Measurements from ENCODE around the gene ACER3.
A peak's percentile ranks its signal among the peaks of the same experiment; 100 is the strongest.

ACER3 gene

DNA sequence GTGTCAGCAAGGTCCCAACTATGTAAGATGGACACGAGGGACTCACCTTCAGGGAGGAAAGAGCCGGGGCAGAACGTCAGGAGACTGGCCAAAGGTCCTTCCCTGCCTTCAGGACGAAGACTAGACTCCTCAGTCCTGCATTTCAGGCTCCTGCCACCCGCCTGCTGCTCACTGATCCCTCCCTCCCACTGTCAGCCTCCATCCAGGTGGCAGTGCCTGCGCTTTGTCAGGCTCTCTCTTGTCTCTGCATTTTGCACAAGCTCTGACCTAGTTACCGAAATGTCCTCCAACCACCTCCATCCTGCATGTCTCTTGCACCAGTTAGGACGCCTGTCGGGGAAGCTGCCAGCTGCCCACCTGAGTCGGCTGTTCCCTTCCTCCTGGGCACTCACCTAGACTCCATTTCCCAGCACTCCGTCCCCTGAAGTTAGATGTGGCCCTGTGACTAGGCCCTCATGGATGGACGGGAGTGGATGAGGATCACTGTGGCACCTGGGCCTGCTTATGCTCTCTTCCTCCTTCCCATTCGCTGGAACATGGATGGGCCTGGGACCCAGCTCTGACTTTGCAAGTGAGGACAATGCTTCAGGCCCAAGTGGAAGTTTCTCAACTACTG is 181.5 kb downstream of the ACER3 start:
- H3K23ac ChIP-seq (ENCODE audit: low read length) = no peak overlapping the region
- H3K18ac ChIP-seq (ENCODE audit: low read length) = no peak overlapping the region
- no peaks in the 10 kb centered on the region for H3K79me1 ChIP-seq (ENCODE audit: low read length)
- H3K9ac ChIP-seq (ENCODE audit: low read length) = no peak overlapping the region
- H3K4ac ChIP-seq (ENCODE audit: low read depth, low read length) = no peak overlapping the region
- no peak overlapping the region for H2BK12ac ChIP-seq (ENCODE audit: low read length)
- H4K91ac ChIP-seq (ENCODE audit: low read depth, low read length) = no peak overlapping the region
- H3K4me2 ChIP-seq (ENCODE audit: low read length) = no peak overlapping the region
- WGBS (ENCODE audit: extremely low coverage, insufficient coverage, insufficient read length) = no CpG with 5 or more reads among the region's 13 CpGs
- no peak overlapping the region for H2BK5ac ChIP-seq (ENCODE audit: low read depth, low read length, poor library complexity)
- H3K4me1 ChIP-seq (ENCODE audit: control insufficient read depth in 1 of 2, insufficient read depth in 2 of 2, low read length in 2 of 2) = peaks cover 6 to 8% of the 10 kb centered on the region in 2 experiments
- no peak overlapping the region for H3K14ac ChIP-seq (ENCODE audit: low read length)
- no peak overlapping the region for H2AK5ac ChIP-seq (ENCODE audit: low read length)
- H2AFZ ChIP-seq (ENCODE audit: insufficient read depth, low read length, poor library complexity) = no peak overlapping the region
- no peaks in the 10 kb centered on the region for H3K79me2 ChIP-seq (ENCODE audit: control insufficient read depth, insufficient read depth, low read length, poor library complexity)
- H4K8ac ChIP-seq (ENCODE audit: low read depth, low read length) = no peak overlapping the region
- no peak overlapping the region for H3K27ac ChIP-seq (ENCODE audit: low read depth, low read length)
- H3K27me3 ChIP-seq (ENCODE audit: insufficient read depth, low read length) = peaks cover 17% of the 10 kb centered on the region
- peaks cover 13% of the 10 kb centered on the region for H3K9me3 ChIP-seq (ENCODE audit: insufficient read depth, low read depth, low read length)
- no peaks in the 10 kb centered on the region for H3K36me3 ChIP-seq (ENCODE audit: control insufficient read depth in 1 of 2, insufficient read depth in 2 of 2, low read length in 2 of 2)
- no peak overlapping the region for H3K4me3 ChIP-seq (ENCODE audit: low read depth, low read length)
- DNase-seq = no peak
- no peak overlapping the region for H2BK120ac ChIP-seq (ENCODE audit: insufficient read depth, low read length, poor library complexity)
- no peak overlapping the region for H4K12ac ChIP-seq (ENCODE audit: low read depth, low read length)

DNA sequence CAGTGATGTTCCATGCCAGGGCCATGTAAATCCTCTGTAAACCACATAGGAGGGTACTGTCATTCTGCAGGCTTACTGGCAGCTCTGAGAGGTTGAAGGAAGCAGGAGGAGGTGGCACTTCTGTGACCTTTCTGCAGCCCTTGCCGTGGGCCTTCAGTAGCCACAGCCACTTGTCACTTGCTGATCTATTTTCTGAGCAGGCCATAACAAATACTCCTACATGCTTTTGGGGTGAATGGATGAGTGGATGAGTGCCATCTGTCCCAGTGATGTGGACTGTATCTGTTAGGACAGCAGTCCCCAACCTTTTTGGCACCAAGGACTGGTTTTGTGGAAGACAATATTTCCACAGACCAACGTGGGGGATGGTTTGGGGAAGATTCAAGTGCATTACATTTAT is 183.6 kb downstream of the ACER3 start:
- Histone ChIP-seq H3K14ac (ENCODE audit: low read length) (no peak overlapping the region), H3K4me3 (ENCODE audit: low read depth, low read length) (no peak overlapping the region), H4K12ac (ENCODE audit: low read depth, low read length) (no peak overlapping the region), H3K4ac (ENCODE audit: low read depth, low read length) (no peak overlapping the region), H2AFZ (ENCODE audit: insufficient read depth, low read length, poor library complexity) (no peak overlapping the region), H2AK5ac (ENCODE audit: low read length) (no peak overlapping the region), H3K18ac (ENCODE audit: low read length) (no peak overlapping the region), H2BK12ac (ENCODE audit: low read length) (no peak overlapping the region), H3K79me1 (ENCODE audit: low read length) (no peaks in the 10 kb centered on the region), H4K8ac (ENCODE audit: low read depth, low read length) (no peak overlapping the region), H4K91ac (ENCODE audit: low read depth, low read length) (no peak overlapping the region), H3K9ac (ENCODE audit: low read length) (no peak overlapping the region), H3K79me2 (ENCODE audit: control insufficient read depth, insufficient read depth, low read length, poor library complexity) (no peaks in the 10 kb centered on the region), H3K27me3 (ENCODE audit: insufficient read depth, low read length) (peaks cover 13% of the 10 kb centered on the region), H3K9me3 (ENCODE audit: insufficient read depth, low read depth, low read length) (peaks cover 8% of the 10 kb centered on the region), H3K36me3 (ENCODE audit: control insufficient read depth in 1 of 2, insufficient read depth in 2 of 2, low read length in 2 of 2) (no peaks in the 10 kb centered on the region), H2BK120ac (ENCODE audit: insufficient read depth, low read length, poor library complexity) (no peak overlapping the region), H3K4me2 (ENCODE audit: low read length) (no peak overlapping the region), H3K4me1 (ENCODE audit: control insufficient read depth in 1 of 2, insufficient read depth in 2 of 2, low read length in 2 of 2) (peaks cover 6 to 9% of the 10 kb centered on the region in 2 experiments), H3K27ac (ENCODE audit: low read depth, low read length) (no peak overlapping the region), H3K23ac (ENCODE audit: low read length) (no peak overlapping the region), H2BK5ac (ENCODE audit: low read depth, low read length, poor library complexity) (no peak overlapping the region)
- DNase-seq = no peak
- WGBS (ENCODE audit: extremely low coverage, insufficient coverage, insufficient read length) = no CpG with 5 or more reads among the region's 2 CpGs

DNA sequence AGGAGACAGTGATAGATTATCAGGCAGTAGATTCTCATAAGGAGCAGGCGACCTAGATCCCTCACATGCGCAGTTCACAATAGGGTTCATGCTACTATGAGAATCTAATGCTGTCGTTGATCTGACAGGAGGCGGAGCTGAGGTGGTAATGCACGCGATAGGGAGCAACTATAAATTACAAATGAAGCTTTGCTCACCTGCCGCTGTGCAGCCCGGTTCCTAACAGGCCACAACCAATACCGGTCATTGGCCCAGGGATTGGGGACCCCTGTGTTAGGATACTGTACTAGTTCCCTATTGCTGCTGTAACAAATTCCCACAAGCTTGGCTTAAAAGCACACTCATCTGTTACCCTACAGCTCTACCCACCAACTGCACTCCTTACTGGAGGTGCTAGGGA is 184.2 kb downstream of the ACER3 start:
- Histone ChIP-seq H3K27ac (ENCODE audit: low read depth, low read length) (no peak overlapping the region), H2AFZ (ENCODE audit: insufficient read depth, low read length, poor library complexity) (no peak overlapping the region), H2BK12ac (ENCODE audit: low read length) (no peak overlapping the region), H3K14ac (ENCODE audit: low read length) (no peak overlapping the region), H3K23ac (ENCODE audit: low read length) (no peak overlapping the region), H3K27me3 (ENCODE audit: insufficient read depth, low read length) (peaks cover 8% of the 10 kb centered on the region), H3K36me3 (ENCODE audit: control insufficient read depth in 1 of 2, insufficient read depth in 2 of 2, low read length in 2 of 2) (no peaks in the 10 kb centered on the region), H3K4me1 (ENCODE audit: control insufficient read depth in 1 of 2, insufficient read depth in 2 of 2, low read length in 2 of 2) (peaks cover 6 to 8% of the 10 kb centered on the region in 2 experiments), H3K4me3 (ENCODE audit: low read depth, low read length) (peak overlapping the region; percentile 14), H4K91ac (ENCODE audit: low read depth, low read length) (no peak overlapping the region), H2BK5ac (ENCODE audit: low read depth, low read length, poor library complexity) (no peak overlapping the region), H3K9me3 (ENCODE audit: insufficient read depth, low read depth, low read length) (peaks cover 7% of the 10 kb centered on the region), H3K9ac (ENCODE audit: low read length) (no peak overlapping the region), H2BK120ac (ENCODE audit: insufficient read depth, low read length, poor library complexity) (no peak overlapping the region), H3K18ac (ENCODE audit: low read length) (no peak overlapping the region), H3K4me2 (ENCODE audit: low read length) (no peak overlapping the region), H4K12ac (ENCODE audit: low read depth, low read length) (no peak overlapping the region), H3K4ac (ENCODE audit: low read depth, low read length) (no peak overlapping the region), H4K8ac (ENCODE audit: low read depth, low read length) (no peak overlapping the region), H3K79me1 (ENCODE audit: low read length) (no peaks in the 10 kb centered on the region), H2AK5ac (ENCODE audit: low read length) (no peak overlapping the region), H3K79me2 (ENCODE audit: control insufficient read depth, insufficient read depth, low read length, poor library complexity) (no peaks in the 10 kb centered on the region)
- no CpG with 5 or more reads among the region's 9 CpGs for WGBS (ENCODE audit: extremely low coverage, insufficient coverage, insufficient read length)
- DNase-seq = no peak

DNA sequence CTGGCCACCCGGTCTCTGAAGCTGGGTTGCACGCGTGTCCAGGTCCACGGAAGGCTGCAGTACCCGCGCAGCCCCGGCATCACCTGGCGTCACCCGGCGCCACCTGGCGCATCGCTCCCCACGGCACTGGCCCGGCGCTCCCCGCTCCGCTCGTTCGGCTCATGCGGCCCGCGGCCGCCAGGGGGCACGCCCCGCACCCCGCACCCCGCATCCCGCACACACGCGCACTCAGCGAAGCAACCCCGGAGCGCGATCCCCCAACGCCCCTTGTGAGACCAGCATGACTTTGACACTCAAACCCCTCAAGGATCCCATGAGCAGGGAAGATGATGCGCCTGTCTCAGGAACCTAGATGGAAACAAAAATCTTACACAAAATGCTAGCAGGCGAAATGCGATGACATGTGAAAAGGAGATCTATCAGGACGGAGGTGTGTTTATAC is 185.4 kb downstream of the ACER3 start:
- DNase-seq = peak in 1 of 2 donors; percentile 50
- Histone ChIP-seq H2BK120ac (ENCODE audit: insufficient read depth, low read length, poor library complexity) (no peak overlapping the region), H3K79me1 (ENCODE audit: low read length) (no peaks in the 10 kb centered on the region), H3K79me2 (ENCODE audit: control insufficient read depth, insufficient read depth, low read length, poor library complexity) (no peaks in the 10 kb centered on the region), H4K8ac (ENCODE audit: low read depth, low read length) (no peak overlapping the region), H3K4me3 (ENCODE audit: low read depth, low read length) (no peak overlapping the region), H2AK5ac (ENCODE audit: low read length) (no peak overlapping the region), H3K9me3 (ENCODE audit: insufficient read depth, low read depth, low read length) (no peaks in the 10 kb centered on the region), H3K4me2 (ENCODE audit: low read length) (peak overlapping the region; percentile 35), H3K23ac (ENCODE audit: low read length) (no peak overlapping the region), H3K36me3 (ENCODE audit: control insufficient read depth in 1 of 2, insufficient read depth in 2 of 2, low read length in 2 of 2) (no peaks in the 10 kb centered on the region), H3K4ac (ENCODE audit: low read depth, low read length) (no peak overlapping the region), H2BK12ac (ENCODE audit: low read length) (no peak overlapping the region), H4K12ac (ENCODE audit: low read depth, low read length) (no peak overlapping the region), H3K18ac (ENCODE audit: low read length) (no peak overlapping the region), H3K14ac (ENCODE audit: low read length) (no peak overlapping the region), H4K91ac (ENCODE audit: low read depth, low read length) (no peak overlapping the region), H3K4me1 (ENCODE audit: control insufficient read depth in 1 of 2, insufficient read depth in 2 of 2, low read length in 2 of 2) (peaks cover 5 to 6% of the 10 kb centered on the region in 2 experiments), H2BK5ac (ENCODE audit: low read depth, low read length, poor library complexity) (no peak overlapping the region), H3K9ac (ENCODE audit: low read length) (no peak overlapping the region), H2AFZ (ENCODE audit: insufficient read depth, low read length, poor library complexity) (no peak overlapping the region), H3K27me3 (ENCODE audit: insufficient read depth, low read length) (no peaks in the 10 kb centered on the region), H3K27ac (ENCODE audit: low read depth, low read length) (no peak overlapping the region)
- WGBS (ENCODE audit: extremely low coverage, insufficient coverage, insufficient read length) = no CpG with 5 or more reads among the region's 39 CpGs

Measured in trophoblast cell (in vitro differentiated cells and primary cell).